Trophoblast cell (in vitro differentiated cells and primary cell): ENCODE data around the gene RPS27L.
A peak's percentile ranks its signal among the peaks of the same experiment; 100 is the strongest.

Experiments used
- DNase-seq, 2 donors: peaks; one replicate each; pipeline ENCODE4 v3.0.0-alpha.2; 2016
- H2AFZ ChIP-seq: 2 replicates; pipeline ENCODE4 v1.6.1; 2013; ENCODE audit warnings: low read length, moderate library complexity, mild to moderate bottlenecking; ENCODE audit not compliant: insufficient read depth, poor library complexity
- H2AK5ac ChIP-seq: 2 replicates; pipeline ENCODE4 v1.6.1; 2013; ENCODE audit warnings: mild to moderate bottlenecking, low read length
- H2BK120ac ChIP-seq: 2 replicates; pipeline ENCODE4 v1.6.1; 2013; ENCODE audit warnings: low read length, mild to moderate bottlenecking, moderate library complexity; ENCODE audit not compliant: insufficient read depth, poor library complexity
- H2BK12ac ChIP-seq: 2 replicates; pipeline ENCODE4 v1.6.1; 2013; ENCODE audit warnings: mild to moderate bottlenecking, low read length, moderate library complexity
- H2BK5ac ChIP-seq: 2 replicates; pipeline ENCODE4 v1.6.1; 2013; ENCODE audit warnings: low read length, low read depth, moderate library complexity, mild to moderate bottlenecking; ENCODE audit not compliant: poor library complexity
- H3K14ac ChIP-seq: 2 replicates; pipeline ENCODE4 v1.6.1; 2013; ENCODE audit warnings: mild to moderate bottlenecking, low read length
- H3K18ac ChIP-seq: 2 replicates; pipeline ENCODE4 v1.6.1; 2013; ENCODE audit warnings: mild to moderate bottlenecking, low read length
- H3K23ac ChIP-seq: 2 replicates; pipeline ENCODE4 v1.6.1; 2013; ENCODE audit warnings: low read length
- H3K27ac ChIP-seq: 2 replicates; pipeline ENCODE4 v1.5.1; 2013; ENCODE audit warnings: low read depth, mild to moderate bottlenecking, inconsistent platforms, low read length, moderate library complexity
- H3K27me3 ChIP-seq: 2 replicates; pipeline ENCODE4 v1.6.1; 2013; ENCODE audit warnings: inconsistent platforms, mild to moderate bottlenecking, low read length, moderate library complexity; ENCODE audit not compliant: insufficient read depth
- H3K36me3 ChIP-seq, 2 experiments: 1 replicate in 1 of 2; 2 replicates in 1 of 2; pipeline ENCODE4 v1.6.1; 2013; ENCODE audit warnings: low read length in 2 of 2, mild to moderate bottlenecking in 2 of 2, moderate library complexity in 1 of 2; ENCODE audit not compliant: insufficient read depth in 2 of 2, control insufficient read depth in 1 of 2
- H3K4ac ChIP-seq: 2 replicates; pipeline ENCODE4 v1.6.1; 2013; ENCODE audit warnings: low read depth, mild to moderate bottlenecking, low read length, moderate library complexity
- H3K4me1 ChIP-seq, 2 experiments: 1 replicate in 1 of 2; 2 replicates in 1 of 2; pipeline ENCODE4 v1.6.1; 2013; ENCODE audit warnings: low read length in 2 of 2, mild to moderate bottlenecking in 2 of 2, moderate library complexity in 1 of 2; ENCODE audit not compliant: insufficient read depth in 2 of 2, control insufficient read depth in 1 of 2
- H3K4me2 ChIP-seq: 2 replicates; pipeline ENCODE4 v1.6.1; 2013; ENCODE audit warnings: inconsistent platforms, mild to moderate bottlenecking, low read length, moderate library complexity
- H3K4me3 ChIP-seq: 2 replicates; pipeline ENCODE4 v1.5.1; 2013; ENCODE audit warnings: mild to moderate bottlenecking, low read depth, low read length, inconsistent platforms
- H3K79me1 ChIP-seq: one replicate; pipeline ENCODE4 v1.6.1; 2013; ENCODE audit warnings: low read length
- H3K79me2 ChIP-seq: 2 replicates; pipeline ENCODE4 v1.6.1; 2013; ENCODE audit warnings: low read length, mild to moderate bottlenecking; ENCODE audit not compliant: control insufficient read depth, insufficient read depth, poor library complexity
- H3K9ac ChIP-seq: 2 replicates; pipeline ENCODE4 v1.6.1; 2013; ENCODE audit warnings: mild to moderate bottlenecking, low read length
- H3K9me3 ChIP-seq: 2 replicates; pipeline ENCODE4 v1.6.1; 2013; ENCODE audit warnings: low read depth, mild to moderate bottlenecking, control low read depth, inconsistent platforms, low read length; ENCODE audit not compliant: insufficient read depth
- H4K12ac ChIP-seq: 2 replicates; pipeline ENCODE4 v1.6.1; 2013; ENCODE audit warnings: low read depth, mild to moderate bottlenecking, low read length, moderate library complexity
- H4K8ac ChIP-seq: 2 replicates; pipeline ENCODE4 v1.6.1; 2013; ENCODE audit warnings: low read depth, mild to moderate bottlenecking, low read length, moderate library complexity
- H4K91ac ChIP-seq: one replicate; pipeline ENCODE4 v1.6.1; 2013; ENCODE audit warnings: low read depth, mild to moderate bottlenecking, low read length, moderate library complexity
- WGBS: extraction: QIAGEN DNeasy Blood & Tissue Kit; methylation state at CpG from one replicate; pipeline ENCODE4 v1.1.7; 2013; ENCODE audit warnings: missing lambda C conversion rate; ENCODE audit not compliant: insufficient read length, insufficient coverage; ENCODE audit errors: extremely low coverage; 5-methylcytosine and 5-hydroxymethylcytosine counted together

RPS27L gene

DNA sequence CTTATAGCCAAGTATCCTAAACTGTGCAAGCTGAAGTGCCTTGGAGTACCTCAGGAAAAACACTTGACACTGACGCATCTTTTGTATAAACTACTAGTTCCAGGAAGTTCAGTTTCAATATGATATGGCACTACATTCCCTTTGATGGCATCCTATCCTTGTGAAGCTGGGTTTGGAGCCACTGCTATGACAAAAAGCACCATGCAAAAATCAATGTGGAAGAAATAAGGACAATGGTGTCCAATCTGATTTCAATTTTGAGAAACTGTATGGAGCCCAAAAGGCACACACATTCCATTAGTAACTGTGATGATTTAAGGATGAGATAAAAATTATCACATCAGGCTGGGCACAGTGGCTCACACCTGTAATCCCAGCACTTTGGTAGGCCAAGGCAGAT, 5.6 kb downstream of the RPS27L start:
- Histone ChIP-seq H3K79me1 (peaks cover 2% of the 10 kb centered on the region), H3K27me3 (no peaks in the 10 kb centered on the region), H3K18ac (no peak overlapping the region), H3K23ac (no peak overlapping the region), H3K27ac (no peak overlapping the region), H3K4me3 (no peak overlapping the region), H2BK5ac (no peak overlapping the region), H4K8ac (no peak overlapping the region), H3K4me2 (no peak overlapping the region), H2AFZ (no peak overlapping the region), H3K9ac (no peak overlapping the region), H3K4me1 (peaks cover 0 to 2% of the 10 kb centered on the region in 2 experiments), H2AK5ac (no peak overlapping the region), H3K79me2 (peaks cover 1% of the 10 kb centered on the region), H3K4ac (no peak overlapping the region), H3K36me3 (peaks cover 11 to 19% of the 10 kb centered on the region in 2 experiments), H2BK12ac (no peak overlapping the region), H3K9me3 (no peaks in the 10 kb centered on the region), H2BK120ac (no peak overlapping the region), H4K91ac (no peak overlapping the region), H3K14ac (no peak overlapping the region), H4K12ac (no peak overlapping the region)
- DNase-seq = no peak
- no CpG with 5 or more reads among the region's 1 CpG for WGBS

DNA sequence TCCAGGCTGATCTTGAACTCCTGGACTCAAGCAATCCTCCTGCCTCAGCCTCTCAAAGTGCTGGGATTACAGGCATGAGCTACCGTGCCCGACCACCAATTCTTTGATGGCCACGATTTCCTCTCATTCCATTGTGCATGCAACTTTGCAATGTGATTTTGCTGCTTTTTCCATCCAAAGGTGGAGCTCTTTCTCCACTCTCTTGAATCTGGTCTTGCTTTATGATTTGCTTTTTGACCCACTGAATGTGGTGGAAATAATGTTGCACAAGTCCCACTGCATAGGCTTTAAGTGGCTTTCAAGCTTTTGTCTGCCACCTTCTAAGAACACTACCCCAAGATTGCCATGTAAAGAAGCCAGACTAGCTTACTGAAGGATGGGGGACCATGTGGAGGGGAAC, 10.6 kb downstream of the RPS27L start:
- H3K4me1 ChIP-seq = no peaks in the 10 kb centered on the region
- H3K27ac ChIP-seq = no peak overlapping the region
- no peak overlapping the region for H3K9ac ChIP-seq
- H4K8ac ChIP-seq = no peak overlapping the region
- H3K79me2 ChIP-seq = no peaks in the 10 kb centered on the region
- H3K79me1 ChIP-seq = no peaks in the 10 kb centered on the region
- no peak overlapping the region for H2AK5ac ChIP-seq
- H3K27me3 ChIP-seq = no peaks in the 10 kb centered on the region
- H3K14ac ChIP-seq = no peak overlapping the region
- H2BK5ac ChIP-seq = no peak overlapping the region
- WGBS = no CpG with 5 or more reads among the region's 3 CpGs
- no peaks in the 10 kb centered on the region for H3K9me3 ChIP-seq
- peaks cover 3 to 9% of the 10 kb centered on the region in 2 experiments for H3K36me3 ChIP-seq
- no peak overlapping the region for H3K4me2 ChIP-seq
- no peak overlapping the region for H4K12ac ChIP-seq
- H3K18ac ChIP-seq = no peak overlapping the region
- H4K91ac ChIP-seq = no peak overlapping the region
- H2AFZ ChIP-seq = no peak overlapping the region
- H3K4me3 ChIP-seq = no peak overlapping the region
- no peak overlapping the region for H2BK12ac ChIP-seq
- H3K4ac ChIP-seq = no peak overlapping the region
- no peak overlapping the region for H2BK120ac ChIP-seq
- no peak overlapping the region for H3K23ac ChIP-seq
- DNase-seq = peak in 1 of 2 donors; percentile 60

DNA sequence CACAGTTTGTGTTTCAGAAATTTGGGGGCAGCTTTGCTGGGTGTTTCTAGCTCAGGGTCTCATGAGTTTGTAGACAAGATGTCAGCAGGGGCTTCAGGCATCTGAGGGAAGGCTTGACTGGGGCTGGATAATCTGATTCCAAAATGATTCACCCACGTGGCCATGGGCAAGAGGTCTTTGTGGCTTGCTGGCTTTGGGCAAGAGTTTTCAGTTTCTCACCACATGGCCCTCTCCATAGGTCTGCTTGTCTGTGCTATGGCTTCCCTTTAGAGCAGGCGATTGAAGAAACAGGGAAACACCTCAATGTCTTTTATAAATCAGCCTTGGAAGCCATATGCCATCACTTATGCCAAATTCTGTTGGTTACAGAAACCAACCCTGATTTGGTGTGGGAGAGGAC, 11.9 kb downstream of the RPS27L start:
- Histone ChIP-seq H3K4me3 (no peak overlapping the region), H2BK12ac (no peak overlapping the region), H3K79me2 (no peaks in the 10 kb centered on the region), H3K79me1 (no peaks in the 10 kb centered on the region), H3K36me3 (peaks cover 5 to 9% of the 10 kb centered on the region in 2 experiments), H4K91ac (no peak overlapping the region), H3K23ac (no peak overlapping the region), H4K12ac (no peak overlapping the region), H3K4ac (no peak overlapping the region), H2AFZ (no peak overlapping the region), H3K4me2 (no peak overlapping the region), H3K9ac (no peak overlapping the region), H3K4me1 (no peaks in the 10 kb centered on the region), H4K8ac (no peak overlapping the region), H3K18ac (no peak overlapping the region), H2BK5ac (no peak overlapping the region), H3K27me3 (no peaks in the 10 kb centered on the region), H3K27ac (no peak overlapping the region), H2AK5ac (no peak overlapping the region), H3K14ac (no peak overlapping the region), H3K9me3 (no peaks in the 10 kb centered on the region), H2BK120ac (no peak overlapping the region)
- DNase-seq = no peak
- no CpG with 5 or more reads among the region's 2 CpGs for WGBS

DNA sequence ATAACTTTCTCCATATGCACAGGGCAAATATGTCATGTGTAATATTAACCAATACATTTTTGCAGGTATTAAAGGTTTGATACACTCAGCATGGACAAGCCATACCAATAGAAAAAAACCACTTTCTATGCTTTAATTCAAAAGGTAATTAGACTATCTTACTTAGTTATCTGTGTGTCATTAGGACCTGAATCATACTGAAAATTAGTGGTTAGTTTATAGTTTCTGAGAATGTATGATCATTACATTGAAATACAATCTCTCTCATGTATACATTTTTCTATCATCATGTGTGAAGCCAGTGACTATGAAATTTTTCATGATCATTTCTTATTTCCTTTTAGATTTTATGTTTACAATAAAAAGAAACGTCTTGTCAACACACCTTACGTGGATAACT, 16.3 kb downstream of the RPS27L start:
- H2BK12ac ChIP-seq = no peak overlapping the region
- H4K91ac ChIP-seq = no peak overlapping the region
- H4K12ac ChIP-seq = no peak overlapping the region
- no peaks in the 10 kb centered on the region for H3K4me1 ChIP-seq
- no peak overlapping the region for H3K23ac ChIP-seq
- no peak overlapping the region for H2BK120ac ChIP-seq
- no peaks in the 10 kb centered on the region for H3K27me3 ChIP-seq
- H3K4ac ChIP-seq = no peak overlapping the region
- no peak overlapping the region for H4K8ac ChIP-seq
- no peak overlapping the region for H3K9ac ChIP-seq
- H2AFZ ChIP-seq = no peak overlapping the region
- no peak overlapping the region for H3K4me3 ChIP-seq
- H3K18ac ChIP-seq = no peak overlapping the region
- no peak overlapping the region for H3K27ac ChIP-seq
- no peaks in the 10 kb centered on the region for H3K9me3 ChIP-seq
- no peak for DNase-seq
- H3K36me3 ChIP-seq = peaks cover 0 to 2% of the 10 kb centered on the region in 2 experiments
- H2BK5ac ChIP-seq = no peak overlapping the region
- no CpG with 5 or more reads among the region's 2 CpGs for WGBS
- no peak overlapping the region for H3K14ac ChIP-seq
- no peaks in the 10 kb centered on the region for H3K79me2 ChIP-seq
- no peak overlapping the region for H3K4me2 ChIP-seq
- H3K79me1 ChIP-seq = no peaks in the 10 kb centered on the region
- no peak overlapping the region for H2AK5ac ChIP-seq
